ENCODE results near the gene THOC6.
A peak's percentile ranks its signal among the peaks of the same experiment; 100 is the strongest.
"Not testable (repeated sequence)": the region's sequence is repeated elsewhere in the genome, so short reads cannot be mapped to it uniquely, and the experiment has no call there.

The THOC6 gene

DNA sequence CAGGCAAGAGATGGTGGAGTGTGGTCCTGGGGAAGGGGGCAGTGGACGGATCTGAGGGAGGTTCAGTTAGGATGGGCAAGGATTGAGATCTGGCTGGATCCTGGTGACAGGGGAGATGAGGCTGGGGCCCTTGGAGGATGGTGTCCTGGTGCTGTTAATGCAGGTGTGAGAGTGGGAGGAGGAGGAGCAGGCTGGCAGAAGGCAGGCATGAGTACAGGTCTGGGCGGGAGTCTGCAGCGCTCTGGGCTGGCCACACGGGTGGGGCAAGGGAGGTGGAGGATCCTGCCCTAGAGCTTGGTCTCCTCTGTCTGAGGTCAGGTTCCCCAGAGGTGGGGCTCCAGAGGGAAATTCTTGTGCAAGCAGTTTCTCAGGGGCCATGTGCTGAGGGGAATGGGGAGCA lies 48.3 kb downstream of the THOC6 start:
- DNase-seq (ENCODE audit: low read depth in 2 of 2): not testable (repeated sequence)

DNA sequence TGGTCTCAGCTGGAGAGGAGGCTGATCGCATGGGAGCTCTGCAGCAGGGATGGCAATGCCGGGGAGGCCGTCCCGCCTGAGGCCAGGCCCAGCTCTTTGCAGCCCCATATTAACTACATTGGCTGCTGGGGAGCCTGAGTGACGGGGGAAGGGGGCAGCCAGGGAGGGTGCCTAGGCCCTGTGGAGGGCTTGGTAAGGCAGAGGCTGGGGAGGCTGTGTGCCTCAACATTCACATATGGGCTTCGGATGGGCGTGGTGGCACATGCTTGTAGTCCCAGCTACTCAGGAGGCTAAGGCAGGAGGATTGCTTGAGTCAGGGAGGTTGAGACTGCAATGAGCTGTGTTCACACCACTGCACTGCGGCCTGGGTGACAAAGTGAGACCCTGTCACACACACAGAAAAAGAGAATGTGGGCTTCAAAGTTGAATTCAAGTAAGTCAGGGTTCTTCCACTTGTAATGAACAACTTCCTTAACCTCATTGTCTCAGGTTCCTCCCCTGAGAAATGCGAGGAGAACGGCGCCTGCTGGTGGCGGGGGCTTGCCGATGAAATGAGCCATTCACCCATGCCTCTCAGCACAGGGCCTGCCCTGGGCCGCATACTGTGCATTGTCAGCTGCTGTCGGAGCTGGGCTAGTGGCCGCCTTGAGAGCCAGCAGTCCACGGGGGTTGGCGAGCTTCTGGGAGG lies 48.9 kb downstream of the THOC6 start:
- not testable (repeated sequence) for DNase-seq (ENCODE audit: low read depth in 2 of 2)

DNA sequence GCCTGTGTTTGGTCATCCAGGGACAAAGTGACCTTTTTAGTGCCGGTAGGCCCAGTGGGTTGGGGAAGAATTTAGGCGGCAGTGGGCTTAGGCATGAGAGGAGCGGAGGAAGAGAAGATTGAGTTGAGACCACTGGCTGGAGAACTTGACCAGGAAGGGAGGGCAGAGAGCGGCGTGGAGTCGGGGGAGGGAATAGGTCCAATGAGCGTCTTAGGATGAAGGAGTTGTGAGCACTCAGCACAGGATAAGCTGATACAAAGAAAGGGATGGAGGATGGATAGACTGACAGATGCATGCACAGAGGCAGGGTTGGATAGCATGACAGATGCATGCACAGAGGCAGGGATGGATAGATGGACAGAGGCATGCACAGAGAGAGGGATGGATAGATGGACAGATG lies 49.6 kb downstream of the THOC6 start:
- no peak for DNase-seq (ENCODE audit: low read depth in 2 of 2)

DNA sequence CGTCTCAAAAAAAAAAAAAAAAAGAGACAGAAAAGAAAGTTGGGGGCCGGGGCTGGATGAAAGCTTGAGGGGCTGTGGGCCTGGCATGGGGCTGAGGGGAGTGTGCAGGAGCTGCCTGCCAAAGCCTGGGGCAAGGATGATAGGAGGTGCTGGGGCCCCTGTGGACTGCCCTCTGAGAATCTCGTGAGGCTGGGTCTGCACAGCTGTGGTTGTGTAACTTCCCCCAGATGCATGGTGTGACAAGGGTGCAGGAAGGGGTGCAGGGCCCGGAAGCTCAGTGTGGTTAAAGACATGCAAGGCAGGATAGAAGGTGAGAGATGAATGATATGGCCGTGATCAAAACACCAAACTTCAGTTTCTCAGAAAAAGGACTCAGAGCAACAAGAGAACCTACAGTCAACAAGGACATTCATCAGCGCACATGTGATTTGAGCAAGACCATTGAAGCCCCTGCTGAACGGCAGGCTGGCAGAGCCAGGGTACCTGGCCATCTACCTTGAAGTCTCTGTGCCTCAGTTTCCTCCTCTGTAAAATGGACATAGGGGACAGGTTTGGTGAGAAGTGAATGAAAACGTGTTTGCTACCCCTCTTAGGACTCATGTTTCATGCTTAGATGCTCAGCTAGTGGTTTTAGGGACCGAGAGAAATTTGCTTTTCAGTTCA lies 51.2 kb downstream of the THOC6 start:
- DNase-seq (ENCODE audit: low read depth in 2 of 2): peak; percentile 77

DNA sequence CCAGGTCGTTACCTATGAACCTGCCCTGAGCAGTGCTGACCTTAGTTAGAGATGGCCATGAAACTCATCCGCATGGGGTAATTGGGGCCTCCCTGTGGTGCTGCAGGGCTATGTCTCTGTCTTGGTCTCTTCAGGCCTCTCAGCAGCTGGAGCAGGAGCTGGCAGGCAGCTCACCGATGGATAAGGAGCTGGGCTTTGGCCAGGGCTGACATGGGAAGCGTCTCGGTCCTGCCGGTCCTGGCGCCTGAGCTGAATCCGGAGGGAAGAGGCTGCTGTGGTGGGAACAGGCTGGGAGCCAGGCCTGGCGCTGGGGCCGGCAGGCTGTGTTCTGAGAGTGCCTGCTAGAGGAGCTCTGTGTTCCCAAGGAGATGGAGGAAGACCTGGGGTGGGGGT lies 51.7 kb downstream of the THOC6 start:
- DNase-seq (ENCODE audit: low read depth in 2 of 2): no peak

DNA sequence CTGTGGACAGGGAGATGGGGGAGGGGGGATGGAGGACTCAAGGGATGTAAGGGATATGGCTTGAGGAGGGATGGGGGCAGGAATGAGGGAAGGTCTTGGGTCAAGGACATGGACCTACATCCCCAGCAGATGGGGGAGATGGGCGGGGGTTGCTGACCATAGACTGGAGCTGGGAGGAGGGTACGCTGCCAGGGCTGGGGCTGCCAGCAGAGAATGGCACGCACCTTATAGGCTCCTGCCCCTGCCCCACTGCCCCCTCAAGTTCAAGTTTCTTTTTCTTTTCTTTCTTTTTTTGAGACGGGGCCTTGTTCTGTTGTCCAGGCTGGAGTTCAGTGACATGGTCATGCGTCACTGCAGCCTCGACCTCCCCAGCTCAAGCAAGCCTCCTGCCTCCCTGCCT lies 52.1 kb downstream of the THOC6 start:
- not testable (repeated sequence) for DNase-seq (ENCODE audit: low read depth in 2 of 2)

DNA sequence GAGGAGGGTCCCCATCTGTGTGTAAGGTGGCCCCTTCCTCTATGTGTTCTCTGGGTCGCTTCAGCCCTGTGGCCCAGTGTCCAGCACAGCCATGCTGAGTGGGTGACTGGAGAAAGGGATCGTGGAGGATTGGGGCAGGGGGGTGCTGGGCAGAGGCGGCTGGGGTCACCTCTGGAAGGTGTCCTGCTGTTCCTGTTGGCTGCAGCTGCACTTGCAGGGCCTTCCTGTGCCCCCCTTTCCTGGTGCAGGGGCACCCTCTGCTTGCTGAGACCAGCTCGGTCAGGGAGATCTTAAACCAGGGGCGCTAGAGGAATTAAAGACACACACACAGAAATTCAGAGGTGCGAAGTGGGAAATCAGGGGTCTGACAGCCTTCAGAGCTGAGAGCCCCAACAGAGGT lies 52.7 kb downstream of the THOC6 start:
- DNase-seq (ENCODE audit: low read depth in 2 of 2): no peak

Measured in stimulated activated CD4-positive, alpha-beta T cell treated with anti-CD3 and anti-CD28 coated beads, Interleukin-15, amount 100 ng/mL, for 48 hours (primary cell).